Measurements from ENCODE around the gene CAPN9. TPM values are rescaled to one million over a fixed set of nuclear protein-coding genes. Genes with fewer than 3 reads are reported as not detected.
"Not testable (repeated sequence)": the region's sequence is repeated elsewhere in the genome, so short reads cannot be mapped to it uniquely, and the experiment has no call there.

CAPN9 gene
- total RNA-seq, 1 experiment from 2014 or later: not detected

DNA sequence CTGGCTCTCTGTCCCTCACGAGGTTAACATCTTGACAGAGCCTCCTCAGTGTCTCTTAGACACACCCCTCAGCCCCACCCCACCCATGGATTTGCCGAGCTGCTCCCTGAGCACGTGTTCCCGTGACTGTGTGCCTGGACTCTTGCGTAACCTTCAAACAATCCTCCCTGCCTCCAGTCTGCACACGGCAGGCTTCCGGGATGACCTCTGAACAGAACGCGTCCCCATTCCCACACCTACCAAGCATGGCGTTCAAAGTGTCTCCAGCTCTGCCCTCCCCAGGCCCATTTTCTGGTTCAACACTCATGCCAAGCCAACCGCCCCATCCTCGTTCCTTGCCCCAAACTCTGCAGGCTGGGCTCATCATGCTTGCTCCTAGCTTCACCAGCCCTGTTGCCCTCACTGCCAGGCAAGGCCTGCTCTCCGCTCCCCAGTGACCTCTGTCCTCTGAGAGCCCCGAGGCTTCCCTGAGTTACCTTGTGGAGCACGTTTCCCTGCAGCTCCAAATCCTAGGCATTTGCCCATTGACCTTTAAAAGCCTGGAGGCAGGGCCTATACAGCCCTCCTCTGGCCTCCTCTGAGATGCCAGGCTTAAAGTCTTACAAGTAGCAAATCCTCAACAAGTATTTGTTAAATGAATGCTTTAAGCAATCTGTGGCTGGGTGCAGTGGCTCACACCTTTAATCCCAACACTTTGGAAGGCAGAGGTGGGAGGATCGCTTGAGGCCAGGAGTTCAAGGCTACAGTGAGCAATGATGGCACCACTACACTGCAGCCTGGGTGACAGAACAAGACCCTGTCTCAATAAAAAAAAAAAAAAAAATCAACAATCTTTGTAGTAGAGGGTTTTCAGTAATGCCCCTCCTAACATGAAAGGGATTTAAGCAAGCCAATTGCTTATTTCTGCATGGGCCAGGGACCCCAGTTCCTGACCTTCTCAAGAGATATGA lies 38.3 kb upstream of the CAPN9 start:
- DNase-seq (ENCODE audit: low read depth): no peak
- in situ Hi-C loops (cut with HindIII; ENCODE audit: low pct_unique_long_range_greater_than_20kb, low sequenced_read_pairs): no loop called here

DNA sequence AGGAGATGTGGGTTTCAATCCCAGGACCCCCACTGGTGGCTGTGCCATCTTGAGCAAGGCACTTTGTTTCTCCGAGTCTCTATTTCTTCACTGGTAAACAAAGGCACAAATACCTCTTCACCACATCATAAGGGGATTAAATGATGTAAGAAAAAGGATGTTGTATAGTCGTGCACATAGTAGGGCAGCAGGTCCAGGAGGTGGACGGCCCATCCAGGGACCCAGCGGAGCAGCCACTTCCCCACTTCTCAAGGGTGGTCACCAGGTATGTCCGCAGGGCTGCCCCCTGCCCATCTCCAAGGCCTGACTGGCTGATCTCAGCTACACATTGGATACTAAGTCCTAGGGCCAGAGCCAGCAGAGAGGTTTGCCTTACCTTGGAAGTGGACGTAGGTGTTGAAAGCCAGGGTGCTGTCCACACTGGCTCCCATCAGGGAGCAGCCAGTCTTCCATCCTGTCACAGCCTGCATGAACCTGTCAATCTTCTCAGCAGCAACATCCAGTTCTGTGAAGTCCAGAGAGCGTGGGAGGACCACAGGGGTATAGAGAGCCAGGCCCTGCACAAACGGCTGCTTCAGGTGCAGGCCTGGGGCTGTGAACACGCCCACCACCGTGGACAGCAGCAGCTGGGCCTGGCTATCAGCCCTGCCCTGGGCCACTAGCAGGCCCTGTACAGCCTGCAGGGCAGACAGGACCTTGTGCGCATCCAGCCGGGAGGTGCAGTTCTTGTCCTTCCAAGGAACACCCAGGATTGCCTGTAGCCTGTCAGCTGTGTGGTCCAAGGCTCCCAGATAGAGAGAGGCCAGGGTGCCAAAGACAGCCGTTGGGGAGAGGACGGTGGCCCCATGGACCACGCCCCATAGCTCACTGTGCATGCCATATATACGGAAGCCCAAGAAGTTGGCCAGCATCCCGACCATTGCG lies 37.3 kb upstream of the CAPN9 start:
- in situ Hi-C loops (cut with HindIII; ENCODE audit: low pct_unique_long_range_greater_than_20kb, low sequenced_read_pairs): no loop called here
- no peak for DNase-seq (ENCODE audit: low read depth)

DNA sequence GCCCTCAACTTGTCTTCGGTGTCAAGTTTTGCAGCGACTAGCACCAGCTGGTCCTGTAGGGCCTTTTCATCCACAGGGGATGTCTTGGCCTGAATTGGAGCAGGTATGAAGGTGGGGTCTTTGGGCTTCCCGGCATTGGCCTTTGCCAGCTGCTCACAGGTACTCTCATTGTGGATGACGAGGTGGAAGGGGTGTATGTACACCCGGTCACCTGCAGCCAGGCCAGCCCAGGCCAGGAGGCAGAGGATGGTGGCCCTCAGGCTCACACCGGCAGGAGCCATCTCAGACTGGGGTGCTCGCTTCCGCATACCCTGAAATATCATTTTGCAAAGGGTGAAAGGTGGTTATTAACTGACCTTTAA lies 36.7 kb upstream of the CAPN9 start:
- in situ Hi-C loops (cut with HindIII; ENCODE audit: low pct_unique_long_range_greater_than_20kb, low sequenced_read_pairs): no loop called here
- no peak for DNase-seq (ENCODE audit: low read depth)

DNA sequence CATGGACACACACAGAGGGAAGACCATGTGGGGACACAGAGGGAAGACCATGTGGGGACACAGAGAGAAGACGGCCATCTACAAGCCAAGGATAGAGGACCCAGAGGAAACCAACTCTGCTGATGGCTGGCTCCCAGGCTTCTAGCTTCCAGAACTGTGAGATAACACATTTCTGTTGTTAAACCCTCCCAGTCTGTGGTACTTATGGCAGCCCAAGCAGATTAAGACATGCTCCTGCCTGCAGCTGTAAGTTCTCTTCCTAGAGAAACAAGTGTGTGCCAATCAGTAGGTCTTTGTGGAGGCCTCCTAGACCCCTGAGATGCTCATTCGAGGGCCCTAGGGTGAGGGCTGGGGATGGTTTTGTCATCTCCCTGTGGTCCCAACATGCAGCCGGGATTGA lies 35.9 kb upstream of the CAPN9 start:
- no peak for DNase-seq (ENCODE audit: low read depth)
- in situ Hi-C loops (cut with HindIII; ENCODE audit: low pct_unique_long_range_greater_than_20kb, low sequenced_read_pairs): no loop called here

DNA sequence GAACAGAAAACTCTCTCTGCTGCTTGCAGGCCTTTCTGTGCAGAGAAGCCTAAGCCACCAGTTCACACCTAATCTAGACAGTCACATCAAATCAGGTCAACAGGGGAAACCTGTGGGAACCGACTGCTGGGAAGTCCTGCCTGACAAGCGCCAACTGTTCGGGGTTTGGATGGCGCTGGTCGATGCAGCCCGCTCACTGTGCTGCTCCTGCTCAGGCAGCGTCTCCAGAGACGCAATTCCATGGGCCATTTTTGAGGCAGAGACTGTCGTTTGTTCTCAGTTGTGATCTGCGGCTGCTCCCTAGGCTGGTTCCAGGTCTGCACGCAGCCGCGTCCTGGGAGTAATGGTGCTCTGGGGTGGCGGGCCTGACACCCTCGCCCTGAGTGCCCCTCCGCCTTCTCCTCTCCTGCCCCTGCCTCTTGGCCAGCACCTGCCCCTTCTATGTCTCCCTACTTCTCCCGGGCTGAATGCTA lies 34.7 kb upstream of the CAPN9 start:
- DNase-seq (ENCODE audit: low read depth): no peak
- in situ Hi-C loops (cut with HindIII; ENCODE audit: low pct_unique_long_range_greater_than_20kb, low sequenced_read_pairs): no loop called here

DNA sequence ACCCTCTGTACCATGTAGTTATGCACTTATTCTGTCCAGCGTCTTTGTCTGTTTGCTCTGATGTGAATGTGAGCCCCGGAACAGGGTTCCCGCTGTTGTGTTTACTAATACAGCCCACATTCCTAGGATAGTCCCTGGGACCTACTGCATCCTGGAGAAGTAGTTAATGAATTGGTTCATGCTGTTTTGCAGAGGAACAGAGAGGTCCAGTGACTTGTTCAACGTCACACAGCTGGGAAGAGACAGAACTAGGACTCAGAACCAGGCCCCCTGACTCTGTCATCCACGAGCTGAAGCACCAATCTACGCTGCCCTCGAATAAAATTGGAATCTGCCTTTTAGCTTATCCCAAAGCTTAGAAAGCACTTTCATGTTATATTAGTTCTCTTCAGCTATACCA lies 34.0 kb upstream of the CAPN9 start:
- no peak for DNase-seq (ENCODE audit: low read depth)
- in situ Hi-C loops (cut with HindIII; ENCODE audit: low pct_unique_long_range_greater_than_20kb, low sequenced_read_pairs): no loop called here

DNA sequence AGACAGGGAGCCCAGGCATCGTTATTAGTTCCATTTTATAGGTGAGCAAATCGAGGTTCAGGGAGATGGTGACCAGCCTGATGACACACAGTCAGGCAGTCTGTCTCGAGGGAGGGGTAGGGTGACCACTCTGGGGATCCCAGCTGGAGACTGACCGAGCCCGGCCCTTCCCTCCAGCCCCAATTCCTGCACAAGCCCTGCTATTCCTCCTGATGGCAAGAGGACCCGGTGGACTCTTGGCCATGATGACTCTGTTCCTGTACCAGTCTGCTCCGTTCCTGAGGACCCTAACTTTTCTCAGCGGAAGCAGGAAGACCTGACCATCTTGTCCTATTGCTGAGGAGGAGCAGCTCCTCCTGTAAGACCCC lies 33.7 kb upstream of the CAPN9 start:
- no peak for DNase-seq (ENCODE audit: low read depth)
- in situ Hi-C loops (cut with HindIII; ENCODE audit: low pct_unique_long_range_greater_than_20kb, low sequenced_read_pairs): no loop called here

DNA sequence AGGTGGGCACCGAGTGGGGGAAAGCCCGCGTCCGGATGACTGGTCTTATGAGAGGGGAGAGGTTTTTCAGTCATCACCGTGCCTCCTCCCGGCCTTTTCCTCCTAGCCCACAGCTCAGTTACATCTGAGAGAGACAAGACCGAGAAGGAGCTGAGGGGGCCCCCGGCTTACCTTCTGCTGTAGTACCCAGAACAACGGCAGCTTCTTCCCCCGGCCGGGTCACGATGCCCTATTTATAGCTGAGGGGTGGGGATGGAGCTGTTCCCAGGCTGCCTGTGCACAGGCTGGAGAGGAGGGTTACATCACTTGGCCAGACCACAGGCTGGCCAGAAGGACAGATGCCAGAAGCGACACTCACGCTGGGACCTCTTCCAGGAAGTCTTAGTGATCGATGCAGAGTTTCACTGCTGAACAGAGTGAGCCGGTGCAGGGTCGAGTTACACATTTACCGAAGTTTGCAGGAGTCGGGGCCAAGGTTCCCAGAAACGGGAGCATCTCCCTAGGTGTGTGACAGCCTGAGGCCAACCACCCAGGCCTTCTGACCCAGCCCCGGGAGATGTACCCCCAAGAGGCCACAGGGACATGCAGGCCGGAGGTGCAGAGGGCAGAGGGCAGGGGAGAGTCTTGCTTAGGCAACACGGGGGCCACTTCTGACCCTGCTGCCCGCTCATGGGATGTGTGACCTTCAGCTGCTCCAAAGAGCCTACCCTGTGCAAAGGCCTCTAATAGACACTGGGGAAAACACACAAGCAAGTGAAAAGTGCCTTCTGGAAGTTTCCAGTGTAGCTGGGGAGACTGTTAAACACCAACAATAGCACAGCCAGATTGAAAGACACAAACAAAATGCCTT lies 33.0 kb upstream of the CAPN9 start, which contains the start of gene AGT:
TSS of gene AGT (minus strand) at position 208 of the 850 bp plus-strand sequence. CDS start 3,299 bp downstream, outside the sequence.
- DNase-seq (ENCODE audit: low read depth): no peak
- in situ Hi-C loops (cut with HindIII; ENCODE audit: low pct_unique_long_range_greater_than_20kb, low sequenced_read_pairs): no loop called here

DNA sequence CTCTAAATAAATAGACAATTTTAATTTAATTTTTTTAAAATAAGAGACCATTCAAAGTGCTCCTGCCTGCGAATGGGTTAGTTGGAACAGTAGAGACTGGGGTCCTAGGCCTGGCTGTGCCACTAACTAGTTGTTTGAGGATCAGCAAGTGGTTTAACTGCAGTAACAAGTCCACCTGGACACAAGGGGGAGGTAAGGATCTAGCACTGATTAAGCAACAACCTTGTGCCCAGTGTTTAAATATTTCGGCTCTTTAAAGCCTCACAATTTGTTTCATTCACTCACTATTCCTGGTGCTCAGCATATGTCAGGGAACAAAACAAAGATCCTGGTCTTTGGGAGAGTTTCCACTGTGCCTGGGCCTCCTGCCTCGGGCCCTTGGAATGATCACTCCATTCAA lies 31.7 kb upstream of the CAPN9 start:
- DNase-seq (ENCODE audit: low read depth): no peak
- in situ Hi-C loops (cut with HindIII; ENCODE audit: low pct_unique_long_range_greater_than_20kb, low sequenced_read_pairs): no loop called here

DNA sequence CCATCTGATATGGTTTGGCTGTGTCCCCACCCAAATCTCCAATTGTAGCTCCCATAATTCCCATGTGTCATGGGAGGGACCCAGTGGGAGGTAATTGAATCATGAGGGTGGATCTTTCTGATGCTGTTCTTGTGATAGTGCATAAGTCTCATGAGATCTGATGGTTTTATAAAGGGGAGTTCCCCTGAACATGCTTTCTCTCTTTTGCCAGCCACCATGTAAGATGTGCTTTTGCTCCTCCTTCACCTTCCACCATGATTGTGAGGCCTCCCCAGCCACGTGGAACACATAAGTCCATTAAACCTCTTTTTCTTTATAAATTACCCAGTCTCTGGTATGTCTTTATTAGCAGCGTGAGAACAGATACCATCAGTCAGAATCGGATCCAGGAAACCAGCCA lies 30.7 kb upstream of the CAPN9 start:
- DNase-seq (ENCODE audit: low read depth); in situ Hi-C loops (cut with HindIII; ENCODE audit: low pct_unique_long_range_greater_than_20kb, low sequenced_read_pairs): not testable (repeated sequence)

DNA sequence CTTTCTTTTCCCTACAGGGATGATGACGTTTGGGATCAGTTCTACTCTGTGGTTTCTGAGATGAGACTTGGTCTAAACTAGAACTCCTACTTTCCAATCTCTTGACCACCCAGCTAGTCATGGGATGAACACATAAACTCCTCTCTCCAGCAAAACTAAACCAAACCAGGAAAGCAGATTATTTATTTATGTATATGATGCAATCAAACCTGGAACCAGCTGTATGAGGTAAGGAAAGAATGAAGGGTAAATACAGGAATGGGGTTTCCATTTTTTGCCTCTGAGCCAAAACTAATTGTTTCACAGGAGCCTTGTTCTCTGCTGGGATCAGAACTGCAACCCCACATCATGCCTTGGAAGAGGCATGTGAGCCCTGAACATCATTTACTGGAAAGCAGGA lies 29.9 kb upstream of the CAPN9 start:
- no peak for DNase-seq (ENCODE audit: low read depth)
- in situ Hi-C loops (cut with HindIII; ENCODE audit: low pct_unique_long_range_greater_than_20kb, low sequenced_read_pairs): no loop called here

DNA sequence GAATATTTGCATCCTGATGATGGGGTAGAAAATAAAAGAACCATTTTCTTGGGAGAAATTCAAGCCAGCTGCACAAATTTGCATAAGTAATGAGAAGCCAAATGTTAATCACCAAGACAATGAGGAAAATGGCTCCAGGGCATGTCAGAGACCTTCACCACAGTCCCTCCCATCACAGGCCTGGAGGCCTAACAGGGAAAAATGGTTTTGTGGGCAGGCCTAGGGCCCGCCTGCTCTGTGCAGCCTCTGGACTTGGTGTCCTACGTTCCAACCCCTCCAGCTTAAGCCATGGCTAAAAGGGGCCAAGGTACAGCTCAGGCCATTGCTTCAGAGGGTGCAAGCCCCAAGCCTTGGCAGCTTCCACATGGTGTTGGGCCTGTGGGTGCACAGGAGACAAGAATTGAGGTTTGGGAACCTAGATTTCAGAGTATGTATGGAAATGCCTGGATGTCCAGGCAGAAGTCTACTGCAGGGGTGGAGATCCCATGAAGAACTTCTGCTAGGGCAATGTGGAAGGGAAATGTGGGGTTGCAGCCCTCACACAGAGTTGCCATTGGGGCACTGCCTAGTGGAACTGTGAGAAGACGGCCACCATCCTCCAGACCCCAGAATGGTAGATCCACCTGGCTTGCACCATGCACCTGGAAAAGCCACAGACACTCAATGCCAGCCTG lies 25.2 kb upstream of the CAPN9 start:
- DNase-seq (ENCODE audit: low read depth); in situ Hi-C loops (cut with HindIII; ENCODE audit: low pct_unique_long_range_greater_than_20kb, low sequenced_read_pairs): not testable (repeated sequence)

DNA sequence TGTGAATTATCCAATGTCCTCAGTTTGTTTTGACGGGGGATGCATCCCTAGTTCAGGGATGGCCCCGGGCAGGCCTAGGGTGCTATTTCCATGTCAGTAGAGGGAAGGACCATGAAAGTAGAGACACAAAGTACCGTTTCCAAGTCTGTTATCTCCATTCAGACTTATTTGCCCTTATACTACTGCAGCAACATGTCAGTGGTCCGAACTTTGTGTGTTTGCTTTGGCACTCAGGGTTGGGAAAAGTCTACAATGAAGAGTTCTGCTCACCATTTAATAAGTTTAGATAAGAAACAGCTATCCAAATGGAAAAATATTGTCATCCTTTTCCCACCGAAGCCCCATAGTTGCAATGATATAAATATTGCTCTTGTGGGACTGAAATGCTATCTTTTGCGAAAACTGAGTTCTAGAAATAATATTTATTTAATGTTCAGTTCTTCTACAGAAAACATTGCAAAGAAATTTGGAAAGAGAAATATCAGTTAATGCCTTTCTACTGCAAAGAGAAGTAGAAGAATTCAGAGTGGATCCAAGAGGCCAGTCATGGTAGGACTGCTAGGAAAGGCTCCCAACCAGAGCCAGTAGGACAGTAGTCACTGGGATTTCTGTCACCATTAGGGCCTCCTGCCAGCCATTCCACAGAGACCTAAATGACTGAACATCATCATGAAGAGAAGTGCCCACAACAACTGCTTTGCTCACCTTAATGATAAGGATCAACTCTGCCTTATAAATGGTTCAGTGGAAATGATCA lies 21.8 kb upstream of the CAPN9 start:
- DNase-seq (ENCODE audit: low read depth): no peak
- in situ Hi-C loops (cut with HindIII; ENCODE audit: low pct_unique_long_range_greater_than_20kb, low sequenced_read_pairs): no loop called here

DNA sequence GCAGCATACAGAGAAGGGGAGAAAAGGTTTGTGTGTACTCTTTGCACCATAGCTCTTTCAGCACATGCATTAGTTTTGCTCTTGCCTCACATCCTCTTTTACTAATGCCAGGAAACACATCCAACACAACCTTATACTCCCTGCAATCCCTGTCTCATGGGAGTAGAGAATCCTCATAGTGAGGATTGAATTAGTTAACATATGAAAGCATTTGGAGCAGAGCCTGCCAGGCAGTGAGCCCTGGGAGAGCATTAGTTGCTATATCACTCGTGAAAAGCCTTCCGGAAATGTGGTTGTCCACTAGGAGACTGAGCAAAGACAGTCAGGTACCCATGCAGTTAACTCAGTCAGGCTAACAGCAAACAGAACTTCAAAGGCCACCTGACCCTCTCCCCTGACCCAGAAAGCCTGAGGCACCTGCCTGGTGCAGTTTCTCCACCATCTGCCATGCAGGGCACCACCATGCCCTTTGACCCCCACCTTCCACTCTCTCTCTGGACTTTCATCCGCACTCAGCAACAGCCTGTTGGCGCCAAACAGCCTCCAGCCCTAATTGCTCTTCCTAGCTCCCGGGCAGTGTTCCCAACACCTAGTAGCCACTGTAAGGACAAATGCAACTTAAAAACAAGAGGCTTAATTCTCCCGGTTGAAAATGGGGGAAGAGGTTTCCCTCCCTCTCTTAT lies 18.3 kb upstream of the CAPN9 start:
- in situ Hi-C loops (cut with HindIII; ENCODE audit: low pct_unique_long_range_greater_than_20kb, low sequenced_read_pairs): no loop called here
- no peak for DNase-seq (ENCODE audit: low read depth)

DNA sequence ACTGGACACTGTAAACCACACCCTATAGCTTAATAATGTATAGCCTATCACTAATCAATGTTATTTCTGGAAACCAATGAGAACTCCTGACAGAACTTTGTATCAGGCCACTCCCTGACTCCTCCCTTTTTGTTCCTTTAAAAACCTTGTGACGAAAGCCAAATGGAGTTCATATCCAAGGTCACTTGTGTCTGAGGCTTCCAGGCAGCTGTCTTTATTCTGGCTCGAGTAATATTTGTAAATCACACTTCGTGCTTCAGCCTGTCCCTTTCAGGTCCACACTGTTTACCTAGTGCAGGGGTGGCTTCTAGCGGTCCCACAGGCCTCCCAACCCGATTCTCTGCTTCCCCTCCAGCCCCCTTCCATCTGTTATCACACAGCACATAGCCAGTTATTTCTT lies 16.2 kb upstream of the CAPN9 start:
- in situ Hi-C loops (cut with HindIII; ENCODE audit: low pct_unique_long_range_greater_than_20kb, low sequenced_read_pairs): no loop called here

DNA sequence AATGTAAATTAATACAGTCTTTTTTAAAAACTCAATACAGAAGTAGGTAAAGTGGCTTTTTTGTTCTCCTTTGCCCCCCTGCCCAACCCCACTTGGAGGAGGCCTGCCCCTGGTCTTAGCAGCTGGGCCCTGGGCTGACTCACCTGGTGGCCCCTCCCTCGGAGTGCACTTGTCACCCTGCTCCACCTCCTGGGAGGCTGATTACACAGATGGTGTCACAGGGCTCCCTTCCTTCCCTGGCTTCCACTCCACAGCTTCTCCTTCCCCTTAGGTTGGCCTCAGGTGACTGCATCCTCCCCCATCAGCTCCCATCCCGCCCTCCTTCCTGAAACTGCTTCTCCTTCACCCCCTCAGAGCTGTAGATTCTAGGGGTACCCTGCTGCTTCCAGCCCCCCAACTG lies 11.7 kb upstream of the CAPN9 start:
- in situ Hi-C loops (cut with HindIII; ENCODE audit: low pct_unique_long_range_greater_than_20kb, low sequenced_read_pairs): no loop called here
- DNase-seq (ENCODE audit: low read depth): no peak

More for the DNA sequence above, 16.2 kb upstream of the CAPN9 start:
- no peak for DNase-seq (ENCODE audit: low read depth)
